ENCODE data around the gene TRA2B.

TRA2B gene

GRCh38 chr3:185866995-185867394 lies 70.8 kb downstream of the TRA2B start:
- no peak overlapping the region for H3K4me3 ChIP-seq (ENCODE audit: low read depth, low read length)
- TF ChIP-seq CTCF (IDR thresholded peaks at IDR 0.05; ENCODE audit: low read depth, low read length), result no peak

GRCh38 chr3:185866555-185866954 lies 71.3 kb downstream of the TRA2B start:
- no peak overlapping the region for H3K4me3 ChIP-seq (ENCODE audit: low read depth, low read length)
- TF ChIP-seq CTCF (IDR thresholded peaks at IDR 0.05; ENCODE audit: low read depth, low read length), result no peak

Measured in WI38 (cell line).